GM18520 (cell line): Measurements from ENCODE around the gene ZSCAN10.
A peak's percentile ranks its signal among the peaks of the same experiment; 100 is the strongest.

Source experiments
- ATAC-seq: cut with Tn5 transposase; IDR thresholded peaks from one replicate; pipeline ENCODE4 v1.9.1; 2021; ENCODE audit not compliant: unreplicated experiment

The ZSCAN10 gene

DNA sequence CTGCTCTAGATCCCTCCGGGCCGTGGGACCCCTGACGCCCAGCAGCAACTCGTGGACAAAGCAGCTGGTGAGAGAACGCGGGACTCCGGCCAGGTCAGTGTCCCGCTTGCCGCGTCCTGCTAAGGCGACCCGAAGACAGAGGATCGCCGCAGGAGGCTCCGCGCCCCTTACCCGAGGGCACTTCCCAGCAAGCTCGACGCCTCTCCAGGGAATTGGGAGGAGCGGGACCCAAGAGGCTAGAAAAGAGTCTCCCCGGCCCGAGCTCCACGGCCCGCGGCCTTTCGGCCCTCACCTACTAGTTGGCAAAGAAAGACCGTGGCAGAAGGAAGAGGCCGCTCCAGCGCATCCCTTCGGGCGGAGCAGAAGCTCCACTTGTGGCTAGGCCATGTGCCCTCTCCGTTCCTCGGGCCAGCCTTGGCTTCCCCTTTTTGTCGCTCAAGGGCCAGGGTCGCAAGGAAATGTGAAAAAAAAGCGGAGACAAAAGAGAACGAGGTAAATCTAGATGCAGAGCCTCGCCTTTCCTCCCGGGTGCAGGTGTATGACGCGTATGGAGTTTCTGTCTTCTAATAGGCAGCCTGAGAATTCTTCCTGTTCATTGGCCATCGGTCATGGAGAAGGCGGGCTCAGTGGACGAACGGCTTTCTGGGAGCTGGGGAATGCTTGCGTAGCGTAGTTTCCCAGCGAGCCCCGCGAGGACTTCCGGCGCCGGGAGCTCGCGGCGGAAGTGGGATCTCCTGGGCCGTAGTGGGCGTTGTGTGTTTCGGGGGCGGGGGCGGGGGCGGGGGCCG is 35.4 kb upstream of the ZSCAN10 start, which contains the start of gene ZNF213:
TSS of gene ZNF213 (plus strand) at position 692 of the 788 bp plus-strand sequence. CDS start 2,252 bp downstream, outside the sequence.
- peak; percentile 95 for ATAC-seq

DNA sequence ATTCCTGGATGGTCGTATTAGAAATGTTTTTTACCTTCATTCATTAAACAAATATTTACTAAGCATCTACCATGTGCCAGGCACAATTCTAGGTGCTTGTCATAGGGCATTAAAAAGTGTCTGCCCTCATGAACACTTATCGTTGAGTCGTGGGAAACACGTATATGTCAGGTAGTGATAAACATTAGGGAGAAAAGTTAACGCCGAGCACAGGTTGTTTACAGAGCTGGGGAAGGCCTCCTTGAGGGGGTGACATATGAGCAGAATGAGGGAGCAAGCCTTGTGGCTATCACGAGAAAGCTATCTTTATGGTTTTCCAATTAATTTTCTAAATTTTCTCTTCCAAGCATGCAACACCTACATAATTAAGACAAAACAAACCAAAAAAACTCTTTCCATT is 34.8 kb upstream of the ZSCAN10 start:
- no peak for ATAC-seq

DNA sequence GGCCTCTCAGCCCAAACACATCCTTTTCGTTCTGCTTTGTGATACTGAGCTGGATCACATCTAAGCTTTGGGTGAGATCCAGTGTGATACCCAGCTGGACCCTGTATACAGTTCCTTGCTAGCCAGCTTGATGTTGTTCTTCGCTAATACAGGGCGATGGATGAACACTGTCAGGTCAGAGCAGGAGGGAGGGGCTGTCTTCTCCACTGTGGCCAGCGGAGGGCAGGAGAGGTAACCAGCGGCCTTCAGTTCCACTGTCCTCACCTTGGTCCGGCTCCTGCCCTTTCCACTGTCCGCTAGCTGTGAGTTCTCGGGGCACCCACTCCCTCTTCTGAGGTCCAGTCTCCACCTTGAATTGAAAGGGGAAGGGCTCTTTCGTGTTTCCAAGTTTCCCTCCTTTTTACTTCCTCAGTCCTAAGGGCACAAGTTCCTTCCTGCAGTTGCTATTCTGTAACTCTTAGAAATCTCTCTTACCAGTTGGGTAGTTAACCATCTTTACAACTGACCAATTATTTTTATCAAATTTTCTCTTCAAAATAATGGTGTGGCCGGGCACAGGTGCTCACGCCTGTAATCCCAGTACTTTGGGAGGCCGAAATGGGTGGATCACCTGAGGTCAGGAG is 32.8 kb upstream of the ZSCAN10 start:
- ATAC-seq: no peak

DNA sequence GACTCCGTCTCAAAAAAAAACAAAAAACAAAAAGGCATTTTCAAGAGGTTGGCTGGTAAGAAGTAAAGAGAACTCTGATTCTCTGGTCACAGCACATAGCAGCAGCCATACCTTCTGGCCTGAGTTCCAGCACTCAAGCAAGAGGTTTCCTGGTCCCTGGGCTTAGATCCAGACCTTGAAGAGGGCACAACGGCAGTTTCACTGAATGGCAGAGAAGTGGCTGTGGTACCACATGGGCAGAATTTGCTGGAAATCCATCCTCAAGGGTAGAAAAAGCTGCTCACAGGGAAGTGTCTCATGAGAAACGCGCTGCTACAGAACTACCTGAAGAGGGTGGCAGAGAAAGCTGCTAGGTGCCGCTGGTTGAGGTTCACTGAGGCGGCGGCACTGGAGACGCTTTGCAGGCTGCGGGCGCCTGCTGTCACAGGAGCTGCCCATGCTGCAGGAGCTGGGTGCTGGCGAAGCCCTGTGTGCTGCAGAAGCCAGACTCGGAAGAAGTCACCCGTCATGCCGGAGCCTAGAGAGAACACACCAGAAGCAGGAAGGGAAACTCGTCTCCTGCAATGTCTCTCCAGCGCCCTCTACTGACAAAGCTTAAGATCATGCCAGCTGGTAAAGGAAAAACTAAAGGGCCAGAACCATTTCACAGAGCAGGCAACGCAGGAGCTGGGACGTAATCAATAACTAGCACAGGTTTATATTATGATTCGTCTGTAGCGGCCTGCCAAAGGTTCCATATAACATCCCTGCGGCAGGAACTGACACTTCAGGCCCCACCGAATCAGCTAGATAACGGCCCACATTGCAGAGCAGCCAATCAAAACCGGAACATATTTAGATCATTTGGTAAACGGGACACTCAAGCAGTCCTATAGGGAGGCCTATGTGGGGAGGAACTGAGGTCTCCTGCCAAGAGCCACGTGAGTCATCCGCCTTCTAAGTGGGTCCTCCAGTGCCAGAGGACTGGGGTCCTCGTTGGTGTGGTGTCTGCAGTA is 30.3 kb upstream of the ZSCAN10 start:
- peak; percentile 38 for ATAC-seq

DNA sequence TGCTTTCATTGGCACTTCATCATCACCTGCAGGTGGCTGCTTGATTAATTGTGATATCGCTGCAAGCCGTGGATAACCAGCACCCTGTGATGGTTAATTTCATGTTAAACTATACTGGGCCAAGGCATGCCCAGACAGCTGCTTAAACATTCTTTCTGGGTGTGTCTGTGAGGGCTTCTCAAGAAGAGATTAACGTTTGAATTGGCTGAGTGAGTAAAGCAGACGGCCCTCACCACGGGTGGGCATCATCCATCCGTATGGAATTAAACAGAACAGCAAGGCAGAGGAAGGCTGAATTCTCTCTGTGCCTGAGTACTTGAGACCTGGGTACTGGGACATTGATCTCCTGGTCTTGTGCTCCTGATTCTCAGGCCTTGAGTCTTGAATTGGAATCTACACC is 28.7 kb upstream of the ZSCAN10 start:
- no peak for ATAC-seq

DNA sequence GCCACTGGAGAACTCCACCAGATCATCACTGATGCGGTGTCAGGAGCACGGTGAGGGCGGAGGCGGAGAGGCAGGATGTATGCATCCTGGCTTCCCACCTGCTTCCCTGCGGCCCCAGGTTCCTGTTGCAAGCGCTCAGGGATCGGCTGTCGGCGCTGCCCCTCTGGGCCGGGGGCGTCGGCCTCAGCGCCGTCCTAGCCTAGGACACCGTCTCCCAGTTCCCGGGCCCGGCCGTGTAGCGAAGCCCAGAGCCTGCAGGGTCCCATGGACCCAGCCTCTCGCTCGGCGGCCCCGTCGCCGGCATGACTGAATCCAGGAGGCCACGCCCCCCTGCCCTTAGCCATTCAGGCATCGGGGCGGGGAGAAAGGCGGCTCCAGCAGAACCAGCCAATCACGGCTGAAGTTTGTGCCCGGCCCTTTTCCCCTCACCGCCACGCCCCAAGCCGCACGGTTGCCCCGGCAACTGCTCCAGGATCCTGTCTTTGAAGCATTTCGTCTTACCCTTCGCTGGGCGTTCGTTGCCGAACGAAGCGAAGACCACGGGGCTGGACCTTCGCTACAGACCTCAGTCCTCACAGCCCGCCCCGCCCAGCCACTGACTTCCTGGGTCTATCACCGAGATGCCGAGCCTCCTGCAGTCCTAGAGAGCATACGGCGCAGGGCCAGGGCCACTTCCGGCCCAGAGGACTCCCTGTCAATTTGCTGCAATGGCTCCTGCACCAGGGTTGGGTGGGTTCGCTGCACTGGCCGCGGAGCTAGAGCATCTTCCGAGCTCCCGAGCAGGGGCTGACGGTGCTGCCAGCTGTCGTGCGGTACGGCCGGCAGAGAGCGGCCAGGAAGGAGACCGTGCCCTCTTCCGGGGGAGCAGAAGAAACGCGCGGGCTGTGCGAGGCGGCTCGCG is 25.1 kb upstream of the ZSCAN10 start:
- ATAC-seq: peak; percentile 74

DNA sequence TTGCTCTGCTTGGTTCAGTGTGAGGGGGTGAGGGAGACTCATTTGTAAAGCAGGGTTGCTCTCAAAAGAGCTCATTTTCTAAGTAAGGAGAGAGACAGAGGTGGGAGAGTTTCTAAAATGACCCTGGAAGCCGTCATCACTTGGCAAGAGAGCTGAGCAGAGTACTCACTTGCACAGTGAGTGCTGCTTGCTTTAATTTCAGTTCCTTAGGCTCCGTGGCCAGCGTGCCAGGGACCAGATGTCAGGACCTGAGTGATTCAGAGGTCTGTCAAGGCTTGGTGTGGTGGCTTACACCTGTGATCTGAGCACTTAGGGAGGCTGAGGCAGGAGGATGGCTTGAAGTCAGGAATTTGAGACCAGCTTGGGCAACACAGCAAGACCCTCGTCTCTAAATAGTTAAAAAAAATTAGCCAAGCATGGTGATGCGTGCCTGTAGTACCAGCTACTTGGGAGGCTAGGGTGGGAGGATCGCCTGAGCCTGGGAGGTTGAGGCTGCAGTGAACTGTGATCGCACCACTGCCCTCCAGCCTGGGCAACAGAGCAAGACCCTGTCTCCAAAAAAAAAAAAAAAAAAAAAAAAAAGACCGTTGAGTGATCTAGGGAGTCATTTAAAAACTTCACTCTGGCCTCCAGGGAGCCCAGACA is 24.0 kb upstream of the ZSCAN10 start:
- ATAC-seq: no peak

DNA sequence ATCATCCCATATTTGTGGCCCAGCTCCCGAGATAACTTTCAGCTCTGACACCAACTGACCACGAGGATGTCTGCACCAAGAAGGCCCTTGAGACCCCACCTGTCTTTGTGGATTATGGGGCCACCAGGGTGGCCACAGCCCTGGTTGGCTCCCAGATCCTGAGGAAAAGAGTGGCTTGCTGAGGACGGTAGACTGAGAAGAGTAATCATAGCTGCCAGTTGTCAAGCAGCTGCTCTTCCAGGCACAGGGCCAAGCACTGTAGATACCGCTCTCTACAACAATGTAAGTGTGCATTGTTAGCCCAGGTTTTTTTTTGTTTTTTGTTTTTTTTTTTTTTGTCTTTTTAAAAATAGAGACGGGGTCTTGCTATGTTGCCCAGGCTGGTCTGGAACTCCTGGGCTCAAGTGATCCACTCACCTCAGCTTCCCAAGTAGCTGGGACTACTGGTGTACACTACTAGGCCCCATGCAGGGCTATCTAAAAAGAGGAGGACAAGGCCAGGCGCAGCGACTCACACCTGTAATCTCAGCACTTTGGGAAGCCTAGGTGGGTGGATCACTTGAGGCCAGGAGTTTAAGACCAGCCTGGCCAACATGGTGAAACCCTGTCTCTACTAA is 22.9 kb upstream of the ZSCAN10 start:
- no peak for ATAC-seq

DNA sequence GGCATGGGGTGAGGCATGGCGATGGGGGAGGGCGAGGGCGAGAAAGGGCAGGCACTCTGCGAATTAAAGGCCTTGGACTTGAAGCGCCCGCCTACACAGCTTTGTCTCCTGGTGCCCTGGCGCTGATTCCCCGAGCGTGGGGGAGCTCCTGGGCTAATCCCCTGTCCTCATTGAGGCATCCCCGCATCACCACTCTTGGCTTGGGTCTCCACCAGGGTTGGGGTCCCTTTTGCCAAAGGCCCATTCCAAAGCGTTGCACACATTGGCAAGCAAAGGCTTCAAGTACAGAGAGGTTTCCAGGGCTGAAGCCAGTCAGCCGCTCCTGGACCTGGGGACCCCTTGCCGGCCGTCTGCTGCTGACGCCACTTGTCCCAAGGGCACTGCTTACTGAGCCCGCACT is 21.3 kb upstream of the ZSCAN10 start:
- no peak for ATAC-seq

DNA sequence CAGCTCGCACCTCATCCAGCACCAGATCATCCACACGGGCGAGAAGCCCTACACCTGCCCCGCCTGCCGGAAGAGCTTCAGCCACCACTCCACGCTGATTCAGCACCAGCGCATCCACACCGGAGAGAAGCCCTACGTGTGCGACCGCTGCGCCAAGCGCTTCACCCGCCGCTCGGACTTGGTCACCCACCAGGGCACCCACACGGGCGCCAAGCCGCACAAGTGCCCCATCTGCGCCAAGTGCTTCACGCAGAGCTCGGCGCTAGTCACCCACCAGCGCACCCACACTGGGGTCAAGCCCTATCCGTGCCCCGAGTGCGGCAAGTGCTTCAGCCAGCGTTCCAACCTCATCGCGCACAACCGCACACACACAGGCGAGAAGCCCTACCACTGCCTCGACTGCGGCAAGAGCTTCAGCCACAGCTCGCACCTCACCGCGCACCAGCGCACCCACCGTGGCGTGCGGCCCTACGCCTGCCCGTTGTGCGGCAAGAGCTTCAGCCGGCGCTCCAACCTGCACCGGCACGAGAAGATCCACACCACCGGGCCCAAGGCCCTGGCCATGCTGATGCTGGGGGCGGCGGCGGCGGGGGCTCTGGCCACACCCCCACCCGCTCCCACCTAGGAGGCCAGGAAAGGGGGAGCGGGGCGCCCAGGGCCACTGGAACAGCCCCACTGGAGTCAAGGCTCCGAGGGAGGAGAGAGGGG is 20.8 kb upstream of the ZSCAN10 start:
- no peak for ATAC-seq

DNA sequence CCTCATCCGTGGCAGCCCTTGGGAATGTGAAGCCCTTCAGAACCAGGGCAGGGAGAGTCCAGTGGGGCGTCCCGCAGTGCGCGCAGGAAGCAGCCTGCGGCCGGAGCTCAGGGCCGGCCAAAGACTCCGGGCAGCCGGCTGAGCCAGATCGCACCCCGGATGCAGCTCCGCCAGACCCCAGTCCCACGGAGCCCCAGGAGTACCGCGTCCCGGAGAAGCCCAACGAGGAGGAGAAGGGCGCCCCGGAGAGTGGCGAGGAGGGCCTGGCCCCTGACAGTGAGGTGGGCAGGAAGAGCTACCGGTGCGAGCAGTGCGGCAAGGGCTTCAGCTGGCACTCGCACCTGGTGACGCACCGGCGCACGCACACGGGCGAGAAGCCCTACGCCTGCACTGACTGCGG is 20.2 kb upstream of the ZSCAN10 start:
- no peak for ATAC-seq

DNA sequence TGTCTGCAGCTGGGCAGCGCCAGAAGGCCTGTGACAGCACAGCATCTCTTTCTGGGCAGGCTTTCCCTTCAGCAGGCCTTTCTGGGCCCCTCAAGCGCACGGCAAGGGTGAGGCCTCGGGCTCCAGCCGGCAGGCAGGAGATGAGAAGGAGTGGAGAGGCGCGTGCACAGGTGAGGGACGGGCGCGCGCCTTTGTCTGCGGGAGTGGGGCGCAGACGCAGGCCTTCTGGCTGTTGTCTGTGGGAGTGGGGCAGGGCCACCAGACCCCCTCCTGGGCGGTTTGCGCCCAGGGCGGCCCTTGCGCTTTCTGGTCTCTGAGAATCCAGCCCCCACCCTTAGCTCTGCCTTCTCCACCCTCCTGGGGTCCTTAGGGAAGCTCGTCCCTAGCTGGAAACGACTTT is 19.8 kb upstream of the ZSCAN10 start:
- ATAC-seq: no peak

DNA sequence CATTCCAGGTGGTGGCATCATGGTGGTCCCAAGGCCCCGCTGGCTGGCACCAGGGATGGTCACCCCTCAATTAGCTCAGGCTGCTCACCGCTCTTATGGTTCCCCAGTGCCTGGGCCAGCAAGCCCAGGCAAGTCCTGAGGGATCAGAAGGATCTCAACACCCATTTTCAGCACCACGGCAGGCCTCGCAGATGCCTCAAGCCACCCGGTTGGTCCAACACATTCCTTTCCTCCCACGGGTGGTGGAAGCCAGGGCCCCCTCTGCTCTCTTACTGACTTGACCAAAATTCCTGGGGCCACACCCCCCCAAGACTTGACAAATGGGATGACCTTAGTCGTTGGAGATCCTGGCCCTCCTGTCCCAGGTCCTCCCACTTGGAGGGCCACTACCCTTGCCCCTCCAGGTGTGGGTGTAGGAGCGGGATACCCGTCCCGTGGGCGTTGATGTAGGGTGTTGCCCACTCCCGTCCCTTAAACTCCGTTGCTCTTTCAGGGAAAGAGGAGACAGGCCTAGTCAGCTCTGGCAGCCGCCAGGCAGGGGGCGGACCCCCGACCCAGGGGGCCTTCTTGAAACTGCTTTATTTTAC is 19.2 kb upstream of the ZSCAN10 start:
- no peak for ATAC-seq

DNA sequence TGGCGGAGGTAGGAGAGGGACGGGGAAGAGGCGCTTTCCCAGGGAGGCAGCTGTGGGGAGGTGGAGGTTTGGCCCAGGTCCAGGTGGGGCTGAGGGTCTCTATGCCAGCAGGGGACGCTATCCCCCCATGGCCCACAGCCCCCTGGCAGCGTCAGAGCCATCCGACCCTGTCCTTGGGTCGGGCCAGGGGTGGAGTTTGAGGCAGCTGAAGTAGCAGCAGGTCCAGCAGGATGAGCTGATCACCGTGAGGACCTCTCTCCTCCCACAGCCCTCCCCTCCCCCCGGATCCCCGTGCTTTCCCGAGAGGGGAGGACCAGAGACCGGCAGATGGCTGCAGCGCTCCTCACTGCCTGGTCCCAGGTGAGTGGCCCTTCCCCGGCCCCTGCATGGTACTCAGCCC is 16.5 kb upstream of the ZSCAN10 start:
- ATAC-seq: no peak

DNA sequence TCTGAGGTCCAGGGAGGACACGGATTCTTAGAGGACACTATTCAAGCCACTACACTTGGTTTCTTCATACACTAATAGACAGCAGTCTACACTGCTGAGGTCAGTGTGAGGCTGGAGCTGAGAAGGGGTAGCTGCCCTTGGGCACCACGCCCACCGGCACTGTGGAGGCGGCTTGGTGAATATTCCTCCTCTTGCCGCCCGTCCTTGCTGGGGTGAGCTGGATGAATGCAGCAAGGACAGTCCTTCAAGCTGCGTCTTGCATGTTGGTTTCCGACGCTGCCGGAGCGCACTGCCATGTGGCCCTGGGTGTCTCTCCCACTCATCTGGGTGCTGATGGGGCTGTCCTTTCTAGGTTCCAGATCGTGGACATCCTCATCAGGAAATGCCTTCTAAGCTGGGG is 15.9 kb upstream of the ZSCAN10 start:
- no peak for ATAC-seq

DNA sequence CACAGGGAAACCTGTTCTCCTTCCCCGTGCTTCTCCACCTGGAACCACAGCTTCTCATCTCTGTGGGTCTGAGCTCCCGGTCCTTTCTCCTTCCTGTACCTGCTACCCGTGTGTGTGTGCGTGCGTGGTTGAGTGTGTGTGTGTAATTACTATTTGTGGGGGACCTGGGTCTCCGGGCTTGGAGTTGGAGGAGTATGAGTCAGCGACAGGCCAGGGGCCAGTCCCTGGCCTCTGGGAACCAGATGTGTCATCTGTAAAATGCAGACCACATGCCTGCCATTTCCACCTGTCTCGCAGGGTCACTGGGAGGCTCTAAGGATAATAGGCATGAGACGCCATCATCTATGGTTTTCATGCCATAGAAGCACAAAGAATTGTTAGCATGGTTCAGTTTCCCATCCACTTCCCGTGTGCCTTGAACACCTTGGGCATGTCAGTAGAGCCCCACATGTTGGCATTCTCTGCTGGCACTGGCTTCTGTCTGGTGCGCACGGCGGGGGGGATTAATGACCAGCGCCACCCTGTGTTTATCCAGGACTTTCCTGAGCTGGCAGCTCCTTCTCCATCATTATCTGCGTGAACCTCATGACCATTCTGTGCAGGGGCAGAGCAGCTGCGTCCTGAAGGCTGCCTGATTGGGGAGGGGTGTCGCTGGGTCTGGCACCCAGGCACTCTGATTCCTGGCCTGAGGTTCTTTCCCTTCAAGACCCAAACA is 14.8 kb upstream of the ZSCAN10 start:
- ATAC-seq: no peak

DNA sequence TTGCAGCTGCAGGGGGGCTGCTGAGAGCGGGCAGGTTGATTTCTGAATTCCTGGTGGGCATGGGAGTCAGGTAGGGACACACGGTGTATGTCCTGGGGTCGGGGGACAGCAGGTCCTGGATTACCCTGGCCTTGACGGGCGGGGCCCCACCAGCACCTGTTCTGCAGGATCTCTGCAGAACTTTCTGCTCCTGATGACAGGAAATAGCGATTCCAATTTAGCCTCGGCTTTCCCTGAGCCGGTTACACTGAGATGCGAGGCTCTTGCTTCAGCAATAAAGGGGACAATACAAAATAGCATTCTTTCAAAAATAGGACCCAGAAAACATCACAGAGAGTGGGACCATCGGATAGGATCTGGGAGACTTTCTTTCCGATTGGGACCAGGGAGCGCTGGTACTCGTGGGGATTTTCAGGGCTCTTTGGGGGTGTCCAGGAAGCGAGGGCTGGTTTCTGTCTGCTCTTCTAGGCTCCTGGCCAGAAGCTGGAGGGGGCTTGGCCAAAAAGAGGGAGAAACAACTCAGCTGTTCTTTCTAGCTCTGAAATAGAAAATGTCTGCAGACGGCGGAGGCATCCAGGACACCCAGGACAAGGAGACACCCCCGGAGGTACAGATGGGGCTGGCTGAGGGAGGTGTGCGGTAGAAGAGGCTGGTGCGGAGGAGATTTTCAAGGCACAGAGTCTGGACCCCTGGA is 13.9 kb upstream of the ZSCAN10 start:
- no peak for ATAC-seq
